C4-2B (cell line): ENCODE data around the gene THOC6.
"Not testable (repeated sequence)": the region's sequence is repeated elsewhere in the genome, so short reads cannot be mapped to it uniquely, and the experiment has no call there.

Source experiments
- H3K27ac ChIP-seq: fragments of 450-650 bp; 2 replicates; pipeline ENCODE4 v1.5.1; 2017
- ZFX ChIP-seq: fragments of 450-650 bp; IDR thresholded peaks from 2 replicates; pipeline ENCODE4 v1.6.1; 2017
- TF ChIP-seq, protein P1 (sequence below): fragments of 450-650 bp; conservative IDR thresholded peaks from 2 replicates; pipeline ENCODE4 v1.5.1; 2017; ENCODE audit warnings: mild to moderate bottlenecking

The THOC6 gene

DNA sequence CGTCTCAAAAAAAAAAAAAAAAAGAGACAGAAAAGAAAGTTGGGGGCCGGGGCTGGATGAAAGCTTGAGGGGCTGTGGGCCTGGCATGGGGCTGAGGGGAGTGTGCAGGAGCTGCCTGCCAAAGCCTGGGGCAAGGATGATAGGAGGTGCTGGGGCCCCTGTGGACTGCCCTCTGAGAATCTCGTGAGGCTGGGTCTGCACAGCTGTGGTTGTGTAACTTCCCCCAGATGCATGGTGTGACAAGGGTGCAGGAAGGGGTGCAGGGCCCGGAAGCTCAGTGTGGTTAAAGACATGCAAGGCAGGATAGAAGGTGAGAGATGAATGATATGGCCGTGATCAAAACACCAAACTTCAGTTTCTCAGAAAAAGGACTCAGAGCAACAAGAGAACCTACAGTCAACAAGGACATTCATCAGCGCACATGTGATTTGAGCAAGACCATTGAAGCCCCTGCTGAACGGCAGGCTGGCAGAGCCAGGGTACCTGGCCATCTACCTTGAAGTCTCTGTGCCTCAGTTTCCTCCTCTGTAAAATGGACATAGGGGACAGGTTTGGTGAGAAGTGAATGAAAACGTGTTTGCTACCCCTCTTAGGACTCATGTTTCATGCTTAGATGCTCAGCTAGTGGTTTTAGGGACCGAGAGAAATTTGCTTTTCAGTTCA lies 51.2 kb downstream of the THOC6 start:
- TF ChIP-seq, protein P1, sequence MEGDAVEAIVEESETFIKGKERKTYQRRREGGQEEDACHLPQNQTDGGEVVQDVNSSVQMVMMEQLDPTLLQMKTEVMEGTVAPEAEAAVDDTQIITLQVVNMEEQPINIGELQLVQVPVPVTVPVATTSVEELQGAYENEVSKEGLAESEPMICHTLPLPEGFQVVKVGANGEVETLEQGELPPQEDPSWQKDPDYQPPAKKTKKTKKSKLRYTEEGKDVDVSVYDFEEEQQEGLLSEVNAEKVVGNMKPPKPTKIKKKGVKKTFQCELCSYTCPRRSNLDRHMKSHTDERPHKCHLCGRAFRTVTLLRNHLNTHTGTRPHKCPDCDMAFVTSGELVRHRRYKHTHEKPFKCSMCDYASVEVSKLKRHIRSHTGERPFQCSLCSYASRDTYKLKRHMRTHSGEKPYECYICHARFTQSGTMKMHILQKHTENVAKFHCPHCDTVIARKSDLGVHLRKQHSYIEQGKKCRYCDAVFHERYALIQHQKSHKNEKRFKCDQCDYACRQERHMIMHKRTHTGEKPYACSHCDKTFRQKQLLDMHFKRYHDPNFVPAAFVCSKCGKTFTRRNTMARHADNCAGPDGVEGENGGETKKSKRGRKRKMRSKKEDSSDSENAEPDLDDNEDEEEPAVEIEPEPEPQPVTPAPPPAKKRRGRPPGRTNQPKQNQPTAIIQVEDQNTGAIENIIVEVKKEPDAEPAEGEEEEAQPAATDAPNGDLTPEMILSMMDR, result no peak
- TF ChIP-seq ZFX, result no peak
- no peak overlapping the region for H3K27ac ChIP-seq

DNA sequence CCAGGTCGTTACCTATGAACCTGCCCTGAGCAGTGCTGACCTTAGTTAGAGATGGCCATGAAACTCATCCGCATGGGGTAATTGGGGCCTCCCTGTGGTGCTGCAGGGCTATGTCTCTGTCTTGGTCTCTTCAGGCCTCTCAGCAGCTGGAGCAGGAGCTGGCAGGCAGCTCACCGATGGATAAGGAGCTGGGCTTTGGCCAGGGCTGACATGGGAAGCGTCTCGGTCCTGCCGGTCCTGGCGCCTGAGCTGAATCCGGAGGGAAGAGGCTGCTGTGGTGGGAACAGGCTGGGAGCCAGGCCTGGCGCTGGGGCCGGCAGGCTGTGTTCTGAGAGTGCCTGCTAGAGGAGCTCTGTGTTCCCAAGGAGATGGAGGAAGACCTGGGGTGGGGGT lies 51.7 kb downstream of the THOC6 start:
- no peak overlapping the region for H3K27ac ChIP-seq
- TF ChIP-seq, protein P1, result no peak
- no peak for TF ChIP-seq ZFX

DNA sequence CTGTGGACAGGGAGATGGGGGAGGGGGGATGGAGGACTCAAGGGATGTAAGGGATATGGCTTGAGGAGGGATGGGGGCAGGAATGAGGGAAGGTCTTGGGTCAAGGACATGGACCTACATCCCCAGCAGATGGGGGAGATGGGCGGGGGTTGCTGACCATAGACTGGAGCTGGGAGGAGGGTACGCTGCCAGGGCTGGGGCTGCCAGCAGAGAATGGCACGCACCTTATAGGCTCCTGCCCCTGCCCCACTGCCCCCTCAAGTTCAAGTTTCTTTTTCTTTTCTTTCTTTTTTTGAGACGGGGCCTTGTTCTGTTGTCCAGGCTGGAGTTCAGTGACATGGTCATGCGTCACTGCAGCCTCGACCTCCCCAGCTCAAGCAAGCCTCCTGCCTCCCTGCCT lies 52.1 kb downstream of the THOC6 start:
- not testable (repeated sequence) for H3K27ac ChIP-seq

DNA sequence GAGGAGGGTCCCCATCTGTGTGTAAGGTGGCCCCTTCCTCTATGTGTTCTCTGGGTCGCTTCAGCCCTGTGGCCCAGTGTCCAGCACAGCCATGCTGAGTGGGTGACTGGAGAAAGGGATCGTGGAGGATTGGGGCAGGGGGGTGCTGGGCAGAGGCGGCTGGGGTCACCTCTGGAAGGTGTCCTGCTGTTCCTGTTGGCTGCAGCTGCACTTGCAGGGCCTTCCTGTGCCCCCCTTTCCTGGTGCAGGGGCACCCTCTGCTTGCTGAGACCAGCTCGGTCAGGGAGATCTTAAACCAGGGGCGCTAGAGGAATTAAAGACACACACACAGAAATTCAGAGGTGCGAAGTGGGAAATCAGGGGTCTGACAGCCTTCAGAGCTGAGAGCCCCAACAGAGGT lies 52.7 kb downstream of the THOC6 start:
- TF ChIP-seq, protein P1, result no peak
- TF ChIP-seq ZFX, result no peak
- H3K27ac ChIP-seq, result no peak overlapping the region
